ENCODE data around the gene UBTF.
A peak's percentile ranks its signal among the peaks of the same experiment; 100 is the strongest.

UBTF gene, protein sequence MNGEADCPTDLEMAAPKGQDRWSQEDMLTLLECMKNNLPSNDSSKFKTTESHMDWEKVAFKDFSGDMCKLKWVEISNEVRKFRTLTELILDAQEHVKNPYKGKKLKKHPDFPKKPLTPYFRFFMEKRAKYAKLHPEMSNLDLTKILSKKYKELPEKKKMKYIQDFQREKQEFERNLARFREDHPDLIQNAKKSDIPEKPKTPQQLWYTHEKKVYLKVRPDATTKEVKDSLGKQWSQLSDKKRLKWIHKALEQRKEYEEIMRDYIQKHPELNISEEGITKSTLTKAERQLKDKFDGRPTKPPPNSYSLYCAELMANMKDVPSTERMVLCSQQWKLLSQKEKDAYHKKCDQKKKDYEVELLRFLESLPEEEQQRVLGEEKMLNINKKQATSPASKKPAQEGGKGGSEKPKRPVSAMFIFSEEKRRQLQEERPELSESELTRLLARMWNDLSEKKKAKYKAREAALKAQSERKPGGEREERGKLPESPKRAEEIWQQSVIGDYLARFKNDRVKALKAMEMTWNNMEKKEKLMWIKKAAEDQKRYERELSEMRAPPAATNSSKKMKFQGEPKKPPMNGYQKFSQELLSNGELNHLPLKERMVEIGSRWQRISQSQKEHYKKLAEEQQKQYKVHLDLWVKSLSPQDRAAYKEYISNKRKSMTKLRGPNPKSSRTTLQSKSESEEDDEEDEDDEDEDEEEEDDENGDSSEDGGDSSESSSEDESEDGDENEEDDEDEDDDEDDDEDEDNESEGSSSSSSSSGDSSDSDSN

GRCh38 chr17:44219616-44220212 is at the start of gene UBTF:
Gene UBTF, minus strand, starts transcription at chr17:44219675. Its CDS starts 1,446 bp downstream, at chr17:44218229.
- peak; percentile 72 for DNase-seq

DNA sequence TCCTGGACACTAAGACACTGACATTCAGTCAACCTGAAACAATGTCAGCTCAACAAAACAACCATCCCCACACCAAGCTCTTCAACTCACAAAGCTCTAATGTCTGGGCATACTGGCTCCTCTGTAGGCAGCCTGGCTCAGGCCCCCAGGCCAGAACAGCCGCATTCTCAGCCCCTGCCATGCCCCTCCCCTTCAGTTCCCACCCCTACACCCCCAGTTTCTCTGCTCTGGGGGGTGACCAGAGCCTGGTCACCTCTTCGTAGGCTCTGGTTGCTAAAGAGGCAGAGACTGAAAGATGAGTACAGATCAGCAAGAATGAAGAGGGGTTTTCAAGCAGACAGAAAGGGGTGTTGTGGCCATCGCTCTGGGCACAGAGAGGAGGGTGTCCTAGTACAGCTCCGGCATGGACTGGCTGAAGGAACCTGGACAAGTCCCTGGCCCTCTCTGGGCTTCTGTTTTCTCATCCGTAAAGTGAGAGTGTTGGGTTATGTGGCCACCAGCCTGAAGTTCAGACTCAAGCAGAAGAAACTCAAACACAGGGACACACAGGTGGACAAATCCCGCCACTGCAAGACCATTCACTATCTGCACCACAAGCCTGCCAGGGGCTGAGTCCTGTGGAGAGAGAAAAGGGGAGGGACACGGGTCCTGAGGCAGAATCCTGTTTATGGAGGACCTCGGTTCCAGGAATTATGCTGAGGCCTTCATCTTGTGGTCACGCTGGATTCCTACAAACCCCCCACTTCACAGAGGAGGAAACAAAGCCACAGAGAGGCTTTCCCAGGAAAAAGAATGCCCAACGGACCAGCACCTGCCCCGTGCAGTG is 49.4 kb upstream of the UBTF start:
- no peak for DNase-seq

DNA sequence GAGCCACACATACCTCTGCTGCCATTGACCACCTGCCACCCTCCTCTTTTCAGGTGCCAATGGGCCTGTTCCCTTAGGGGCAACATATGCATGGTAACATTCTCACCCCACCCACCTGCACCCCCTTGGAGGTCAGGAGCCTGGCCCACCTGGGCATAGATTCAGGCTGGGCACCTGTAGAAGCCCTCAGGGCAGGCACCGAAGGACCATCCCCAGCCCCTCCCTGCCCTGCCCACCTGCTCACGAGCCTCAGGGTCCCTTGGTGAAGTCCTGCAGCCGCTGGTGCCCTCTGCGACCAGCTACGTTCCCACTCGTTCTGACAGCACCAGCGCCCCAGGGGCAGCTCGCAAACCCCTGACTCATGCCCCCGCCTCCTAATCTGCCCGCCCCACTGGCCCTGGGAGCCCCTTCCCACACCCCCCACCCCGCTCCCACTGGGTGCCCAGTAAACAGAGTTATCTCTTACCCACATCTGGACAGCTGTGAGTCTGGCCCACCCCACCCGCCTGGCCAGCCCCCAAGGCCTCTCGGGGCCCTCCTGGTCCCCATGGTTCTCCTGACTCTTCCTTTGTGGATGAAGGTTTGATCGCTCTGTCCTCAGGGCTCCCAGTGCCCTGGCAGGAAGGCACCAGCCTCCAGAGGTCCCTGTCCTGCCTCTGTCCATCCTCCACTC is 48.5 kb upstream of the UBTF start, which contains the start of gene SLC4A1:
Gene SLC4A1, minus strand, starts transcription at position 318 of the 673 bp plus-strand sequence. CDS start 5,269 bp downstream, outside the sequence.
- DNase-seq: no peak

GRCh38 chr17:44267165-44267455 is 47.6 kb upstream of the UBTF start:
- DNase-seq: no peak

GRCh38 chr17:44266402-44267164 is 47.1 kb upstream of the UBTF start:
- no peak for DNase-seq

- DNase-seq: no peak
These were observed 43.9 kb upstream of the UBTF start for GRCh38 chr17:44263345-44263902.

- DNase-seq: no peak
These were observed 43.3 kb upstream of the UBTF start for GRCh38 chr17:44262654-44263225.

GRCh38 chr17:44260296-44260695 is 40.8 kb upstream of the UBTF start:
- DNase-seq: no peak

DNA sequence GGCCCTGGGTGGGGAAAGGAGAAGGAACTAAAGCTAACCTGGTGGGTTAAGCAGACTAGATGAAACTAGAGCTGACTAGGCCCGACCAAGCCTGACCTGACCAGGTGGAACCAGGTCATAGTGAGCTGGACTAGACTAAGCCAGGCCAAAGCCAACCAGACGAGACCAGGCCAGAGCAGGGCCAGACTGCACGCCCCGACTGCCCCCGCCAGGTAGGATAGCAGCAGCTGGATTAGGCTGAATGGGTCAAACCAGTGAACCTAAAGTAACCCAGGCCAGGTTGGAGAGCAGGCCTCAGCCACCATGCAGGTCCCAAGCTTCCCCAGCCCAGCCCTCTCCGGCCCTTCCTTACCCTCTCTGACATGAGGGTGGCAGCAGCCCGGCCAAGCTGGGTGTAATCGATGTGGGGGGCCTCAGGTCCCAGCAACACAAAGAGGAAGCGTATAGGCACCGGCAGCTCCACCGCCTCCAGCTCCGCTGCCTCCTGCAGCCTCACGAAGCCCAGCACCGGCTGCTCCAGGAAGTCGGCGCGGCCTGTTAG is 39.4 kb upstream of the UBTF start:
- DNase-seq: no peak

DNA sequence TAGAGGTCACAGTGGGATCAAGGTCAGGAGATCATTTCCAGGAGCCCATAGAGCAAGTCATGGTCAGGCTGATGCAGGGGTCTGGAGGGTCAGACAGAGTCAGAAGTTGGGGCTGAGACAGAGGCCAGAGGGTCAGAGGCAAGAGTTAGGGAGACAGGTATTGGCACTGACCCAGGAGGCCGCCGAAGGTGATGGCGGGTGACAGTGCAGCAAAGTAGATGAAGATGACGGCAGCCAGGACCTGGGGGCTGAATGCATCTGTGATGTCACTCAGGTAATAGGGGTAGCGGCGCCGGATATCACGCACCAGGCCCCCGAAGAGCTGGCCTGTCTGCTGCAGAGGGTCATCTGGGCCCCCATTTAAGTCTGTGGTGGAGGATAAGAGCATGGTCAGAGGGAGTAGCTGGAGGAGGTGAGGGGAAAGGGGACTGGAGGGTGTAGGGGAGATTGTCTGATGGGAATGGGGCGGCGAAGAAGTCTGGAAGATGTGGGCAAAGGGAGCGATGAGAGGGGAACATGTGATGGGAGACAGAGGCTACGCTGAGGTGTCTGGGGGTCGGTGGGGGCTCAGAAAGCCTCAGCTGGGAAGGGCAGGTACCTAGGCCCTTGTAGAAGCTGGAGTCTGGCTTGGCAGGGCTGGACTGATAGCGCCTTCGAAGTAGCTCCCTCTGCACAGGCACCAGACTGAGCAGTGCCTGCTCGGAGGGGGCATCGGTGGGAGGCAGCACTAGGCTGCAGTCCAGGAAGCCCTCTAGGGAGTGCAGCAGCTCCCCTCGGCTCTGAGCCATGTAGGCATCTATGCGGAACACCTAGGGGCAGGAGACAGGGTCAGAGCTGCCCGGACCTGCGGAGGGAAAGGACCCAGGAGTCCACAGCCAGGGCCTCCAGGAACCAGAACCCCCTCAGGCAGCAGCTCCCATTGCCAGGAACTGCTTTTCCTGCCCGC is 38.6 kb upstream of the UBTF start:
- no peak for DNase-seq

DNA sequence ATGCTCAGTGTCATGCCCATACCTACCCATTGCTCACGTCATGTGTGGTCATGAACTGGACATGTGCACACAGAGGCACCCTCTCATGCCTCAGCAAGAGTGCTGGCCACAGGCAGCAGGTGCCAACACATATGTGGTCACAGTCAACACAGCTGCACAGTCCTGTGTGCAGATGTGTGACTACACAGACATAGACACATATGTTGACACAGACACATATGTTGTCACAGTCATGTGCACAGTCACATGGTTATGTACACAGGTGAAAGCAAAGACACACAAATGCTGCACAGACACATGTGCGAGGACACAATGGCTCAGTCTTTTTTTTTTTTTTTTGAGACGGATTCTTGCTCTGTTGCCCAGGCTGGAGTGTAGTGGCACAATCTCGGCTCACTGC is 37.2 kb upstream of the UBTF start:
- DNase-seq: no peak

DNA sequence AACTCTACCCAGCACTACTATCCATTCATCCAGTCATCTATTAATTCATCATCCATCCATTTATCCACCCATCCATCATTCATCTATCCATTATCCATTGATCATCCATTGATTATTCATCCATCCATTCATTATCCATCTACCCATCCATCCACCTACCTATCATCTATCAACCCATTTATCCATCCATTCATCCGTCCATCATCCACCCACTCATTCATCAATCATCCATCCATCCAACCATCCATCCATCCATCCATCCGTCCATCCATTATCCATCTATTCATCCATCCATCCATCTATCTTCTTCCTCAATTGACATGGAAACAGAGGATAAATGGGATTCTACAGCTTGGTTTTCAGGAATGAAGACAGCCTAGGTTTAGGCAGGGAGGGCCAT is 36.4 kb upstream of the UBTF start:
- DNase-seq: no peak

DNA sequence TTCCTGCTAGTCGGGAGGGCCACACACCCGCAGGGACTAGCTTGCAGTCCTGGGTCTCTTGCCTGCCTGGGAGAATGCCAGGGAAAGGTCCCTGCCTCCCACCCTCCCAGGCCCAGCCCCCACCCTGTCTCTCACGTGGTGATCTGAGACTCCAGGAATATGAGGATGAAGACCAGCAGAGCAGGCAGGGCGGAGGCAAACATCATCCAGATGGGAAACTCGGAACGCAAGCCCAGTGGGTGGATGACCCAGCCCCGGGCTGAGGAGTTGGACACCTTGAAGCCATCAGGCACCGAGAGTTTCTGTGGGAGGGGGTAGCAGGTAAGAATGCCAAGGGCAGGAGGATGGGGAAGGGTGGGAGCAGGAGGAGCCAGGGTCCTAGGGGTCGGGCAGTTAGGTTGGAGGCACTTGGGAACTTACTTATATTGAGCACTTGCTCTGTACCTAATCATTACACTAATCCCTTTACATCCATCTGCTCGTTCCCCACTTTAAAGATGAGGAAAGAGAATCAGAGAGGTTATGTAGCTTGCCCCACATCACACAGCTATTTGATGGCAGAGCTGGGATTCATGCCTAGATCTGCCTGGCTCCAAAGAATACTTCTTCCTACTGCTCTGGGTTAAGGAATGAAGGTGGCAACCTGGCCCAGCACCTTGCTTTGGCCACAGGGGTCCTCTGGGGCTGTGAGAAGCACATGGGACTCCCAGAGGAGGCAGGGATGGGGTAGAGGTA is 35.1 kb upstream of the UBTF start:
- no peak for DNase-seq

GRCh38 chr17:44253006-44253405 is 33.5 kb upstream of the UBTF start:
- no peak for DNase-seq

- no peak for DNase-seq
These were observed 31.6 kb upstream of the UBTF start for GRCh38 chr17:44251062-44251461.

GRCh38 chr17:44249501-44250246 is 30.2 kb upstream of the UBTF start:
- DNase-seq: no peak

- no peak for DNase-seq
These were observed 28.6 kb upstream of the UBTF start for GRCh38 chr17:44247876-44248736.
